Chondrocyte (in vitro differentiated cells): ENCODE results near the gene CREB1. TPM values are rescaled to one million over a fixed set of nuclear protein-coding genes. Genes with fewer than 3 reads are reported as not detected.
"Not testable (repeated sequence)": the region's sequence is repeated elsewhere in the genome, so short reads cannot be mapped to it uniquely, and the experiment has no call there.

Experiments used
- DNase-seq: peaks from one replicate; pipeline ENCODE4 v3.0.0; 2021; ENCODE audit warnings: mixed read lengths, low spot score
- H3K27ac Mint-ChIP-seq: one replicate; pipeline ENCODE4 v1.8.0; 2021; ENCODE audit warnings: mild to moderate bottlenecking, moderate library complexity, mixed read lengths; ENCODE audit not compliant: unreplicated experiment
- H3K27me3 Mint-ChIP-seq: 2 replicates; pipeline ENCODE4 v1.8.0; 2021; ENCODE audit warnings: low read depth, mixed read lengths
- H3K36me3 Mint-ChIP-seq: 2 replicates; pipeline ENCODE4 v1.8.0; 2021; ENCODE audit warnings: low read depth, mixed read lengths
- H3K4me1 Mint-ChIP-seq: 2 replicates; pipeline ENCODE4 v1.8.0; 2021; ENCODE audit warnings: low read depth, mild to moderate bottlenecking, mixed read lengths
- H3K4me3 Mint-ChIP-seq: one replicate; pipeline ENCODE4 v1.8.0; 2021; ENCODE audit warnings: mild to moderate bottlenecking, moderate library complexity, mixed read lengths; ENCODE audit not compliant: unreplicated experiment
- H3K9me3 Mint-ChIP-seq: 2 replicates; pipeline ENCODE4 v1.8.0; 2021; ENCODE audit warnings: low read depth, mixed read lengths
- total RNA-seq: library from RNA; stranded (reverse); gene quantifications from 3 replicates; pipeline ENCODE4 v1.2.1, GENCODE V29; 2021
- TF ChIP-seq, protein P1 (sequence below): fragments of 200-600 bp; sonication (generic); IDR thresholded peaks from 2 replicates; pipeline ENCODE4 v1.5.0; 2021; ENCODE audit warnings: antibody characterized with exemption, mild to moderate bottlenecking, moderate library complexity

The CREB1 gene
- total RNA-seq, 1 donor from 2014 or later: 54.2 TPM

DNA sequence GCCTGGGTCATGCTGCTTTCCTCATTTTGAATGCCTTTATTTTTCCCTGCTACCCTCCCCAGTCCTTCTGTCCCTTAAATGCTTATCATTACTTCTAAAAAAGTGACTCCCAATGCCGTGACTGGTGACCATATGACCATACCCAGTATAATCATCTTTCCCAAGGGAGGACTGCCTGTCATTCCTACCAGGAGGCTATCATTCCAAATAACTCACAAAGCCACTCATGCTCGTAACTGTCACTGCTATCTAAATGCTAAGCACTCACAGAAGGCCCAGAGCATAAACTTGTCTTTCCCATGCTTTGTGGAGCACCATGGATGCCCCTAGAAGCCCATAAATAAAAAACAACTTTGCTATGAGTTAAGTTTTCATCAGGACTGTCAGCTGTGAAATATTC lies 38.7 kb upstream of the CREB1 start:
- Mint-ChIP-seq H3K4me1 (peaks cover 10% of the 10 kb centered on the region), H3K9me3 (no peaks in the 10 kb centered on the region), H3K27me3 (no peaks in the 10 kb centered on the region), H3K4me3 (no peak overlapping the region), H3K36me3 (peaks cover 2% of the 10 kb centered on the region), H3K27ac (no peak overlapping the region)
- DNase-seq: no peak
- TF ChIP-seq, protein P1, sequence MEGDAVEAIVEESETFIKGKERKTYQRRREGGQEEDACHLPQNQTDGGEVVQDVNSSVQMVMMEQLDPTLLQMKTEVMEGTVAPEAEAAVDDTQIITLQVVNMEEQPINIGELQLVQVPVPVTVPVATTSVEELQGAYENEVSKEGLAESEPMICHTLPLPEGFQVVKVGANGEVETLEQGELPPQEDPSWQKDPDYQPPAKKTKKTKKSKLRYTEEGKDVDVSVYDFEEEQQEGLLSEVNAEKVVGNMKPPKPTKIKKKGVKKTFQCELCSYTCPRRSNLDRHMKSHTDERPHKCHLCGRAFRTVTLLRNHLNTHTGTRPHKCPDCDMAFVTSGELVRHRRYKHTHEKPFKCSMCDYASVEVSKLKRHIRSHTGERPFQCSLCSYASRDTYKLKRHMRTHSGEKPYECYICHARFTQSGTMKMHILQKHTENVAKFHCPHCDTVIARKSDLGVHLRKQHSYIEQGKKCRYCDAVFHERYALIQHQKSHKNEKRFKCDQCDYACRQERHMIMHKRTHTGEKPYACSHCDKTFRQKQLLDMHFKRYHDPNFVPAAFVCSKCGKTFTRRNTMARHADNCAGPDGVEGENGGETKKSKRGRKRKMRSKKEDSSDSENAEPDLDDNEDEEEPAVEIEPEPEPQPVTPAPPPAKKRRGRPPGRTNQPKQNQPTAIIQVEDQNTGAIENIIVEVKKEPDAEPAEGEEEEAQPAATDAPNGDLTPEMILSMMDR: no peak

DNA sequence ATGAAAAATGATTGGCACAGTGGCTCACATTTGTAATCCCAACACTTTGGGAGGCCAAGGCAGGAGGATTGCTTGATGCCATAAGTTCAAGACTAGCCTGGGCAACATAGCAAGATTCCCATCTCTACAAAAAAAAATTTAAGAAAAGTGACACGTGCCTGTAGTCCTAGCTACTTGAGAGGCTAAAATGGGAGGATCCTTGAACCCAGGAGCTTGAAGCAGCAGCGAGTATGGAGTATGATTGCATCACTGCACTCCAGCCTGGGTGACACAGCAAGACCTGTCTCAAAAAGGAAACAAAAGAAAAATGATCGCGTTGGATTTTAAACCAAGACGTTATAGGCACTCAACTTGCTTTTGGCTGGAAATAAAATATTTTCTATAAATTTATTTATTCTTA lies 37.8 kb upstream of the CREB1 start:
- no peak for DNase-seq
- no peak overlapping the region for H3K27ac Mint-ChIP-seq
- H3K27me3 Mint-ChIP-seq: no peaks in the 10 kb centered on the region
- TF ChIP-seq, protein P1: no peak
- no peak overlapping the region for H3K4me3 Mint-ChIP-seq
- peaks cover 10% of the 10 kb centered on the region for H3K4me1 Mint-ChIP-seq
- H3K9me3 Mint-ChIP-seq: no peaks in the 10 kb centered on the region
- H3K36me3 Mint-ChIP-seq: peaks cover 2% of the 10 kb centered on the region

DNA sequence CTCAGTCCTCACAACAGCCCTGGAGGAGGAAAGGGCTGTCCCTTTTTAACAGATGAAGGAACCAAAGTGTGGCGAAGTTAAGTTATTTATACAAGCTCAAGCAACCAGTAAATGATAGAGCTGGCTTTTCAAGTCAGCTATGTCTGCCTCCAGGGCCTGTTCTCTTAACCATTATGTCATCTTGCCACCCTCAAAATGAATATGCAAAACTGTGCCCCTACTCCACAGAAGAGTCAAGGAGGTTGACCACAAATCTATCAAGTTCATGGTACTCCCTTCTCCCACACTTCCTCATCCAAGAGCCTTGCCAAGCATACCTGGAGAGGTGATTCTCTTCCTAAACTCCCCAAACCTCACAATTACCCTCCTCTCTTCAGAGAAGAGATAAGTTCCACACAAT lies 37.3 kb upstream of the CREB1 start:
- Mint-ChIP-seq H3K4me3 (no peak overlapping the region), H3K9me3 (no peaks in the 10 kb centered on the region), H3K27ac (no peak overlapping the region), H3K36me3 (peaks cover 2% of the 10 kb centered on the region), H3K27me3 (no peaks in the 10 kb centered on the region), H3K4me1 (peaks cover 10% of the 10 kb centered on the region)
- TF ChIP-seq, protein P1: no peak
- no peak for DNase-seq

DNA sequence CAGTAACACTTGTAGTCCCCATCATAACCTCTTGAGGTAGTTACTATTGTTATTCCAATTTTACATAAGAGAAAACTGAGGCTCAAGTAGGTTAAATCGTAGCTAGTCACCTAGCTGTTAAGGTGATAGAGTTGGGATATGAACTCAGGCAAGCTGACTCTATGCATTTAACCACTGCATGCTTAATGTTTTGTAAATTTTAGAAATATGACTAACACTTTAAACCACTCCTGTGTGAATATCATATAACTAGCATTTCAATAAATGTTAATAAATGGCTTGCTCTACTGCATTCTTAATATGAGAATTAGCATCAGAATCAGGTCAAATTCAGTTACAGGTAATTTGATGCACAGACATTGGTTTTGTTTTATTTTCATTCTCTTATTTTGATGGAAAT lies 35.6 kb upstream of the CREB1 start:
- H3K36me3 Mint-ChIP-seq: peaks cover 2% of the 10 kb centered on the region
- no peak for DNase-seq
- no peak overlapping the region for H3K4me3 Mint-ChIP-seq
- no peaks in the 10 kb centered on the region for H3K27me3 Mint-ChIP-seq
- peaks cover 6% of the 10 kb centered on the region for H3K4me1 Mint-ChIP-seq
- no peak overlapping the region for H3K27ac Mint-ChIP-seq
- TF ChIP-seq, protein P1: no peak
- H3K9me3 Mint-ChIP-seq: no peaks in the 10 kb centered on the region

DNA sequence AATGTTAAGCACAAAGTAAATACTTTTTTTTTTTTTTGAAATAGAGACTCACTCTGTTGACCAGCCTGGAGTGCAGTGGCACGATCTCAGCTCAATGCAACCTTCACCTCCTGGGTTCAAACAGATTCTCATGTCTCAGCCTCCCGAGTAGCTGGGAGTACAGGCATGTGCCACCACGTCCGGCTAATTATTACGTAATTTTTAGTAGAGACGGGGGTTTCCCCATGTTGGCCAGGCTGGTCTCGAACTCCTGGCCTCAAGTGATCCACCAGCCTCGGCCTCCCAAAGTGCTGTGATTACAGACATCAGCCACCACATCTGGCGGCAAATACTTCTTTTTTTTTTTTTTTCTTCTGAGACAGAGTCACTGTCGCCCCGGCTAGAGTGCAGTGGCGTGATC lies 32.8 kb upstream of the CREB1 start:
- not testable (repeated sequence) for H3K4me3 Mint-ChIP-seq

DNA sequence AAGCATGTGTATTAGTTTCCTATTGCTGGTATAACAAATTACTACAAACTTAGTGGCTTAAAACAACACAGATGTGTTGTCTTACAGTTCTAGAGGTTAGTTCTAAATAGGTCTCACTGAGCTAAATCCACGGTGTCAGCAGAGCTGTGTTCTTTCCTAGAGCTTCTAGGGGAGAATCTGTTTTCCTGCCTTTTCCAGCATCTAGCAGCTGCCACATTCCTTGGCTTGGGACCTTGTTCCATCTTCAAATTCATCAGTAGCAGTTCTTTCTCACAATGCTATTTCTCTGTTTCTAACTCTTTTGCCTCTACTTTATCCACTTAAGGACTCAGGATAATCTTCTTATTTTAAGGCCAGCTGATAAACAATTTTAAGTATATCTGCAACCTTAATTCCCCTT lies 32.2 kb upstream of the CREB1 start:
- Mint-ChIP-seq H3K27ac (no peak overlapping the region), H3K4me3 (no peak overlapping the region), H3K36me3 (peaks cover under 1% of the 10 kb centered on the region), H3K27me3 (no peaks in the 10 kb centered on the region), H3K9me3 (no peaks in the 10 kb centered on the region), H3K4me1 (peaks cover 22% of the 10 kb centered on the region)
- no peak for DNase-seq
- TF ChIP-seq, protein P1: no peak

More for the DNA sequence above, 32.8 kb upstream of the CREB1 start:
- not testable (repeated sequence) for H3K36me3 Mint-ChIP-seq, H3K27me3 Mint-ChIP-seq, H3K27ac Mint-ChIP-seq, DNase-seq, H3K9me3 Mint-ChIP-seq
- H3K4me1 Mint-ChIP-seq: peaks cover 18% of the 10 kb centered on the region
